Tibial nerve (tissue), 4 donors: Measurements from ENCODE around the gene C2orf72.

Experiments used
- CTCF ChIP-seq, 5 experiments: fragments of 200-600 bp in 3 of 5; fragments of 450-650 bp in 2 of 5; sonication (generic) in 3 of 5; IDR thresholded peaks; one replicate each; pipeline ENCODE4 v1.5.1; 2016 to 2019; ENCODE audit warnings: antibody characterized with exemption in 5 of 5, mild to moderate bottlenecking in 3 of 5, moderate library complexity in 2 of 5
- EP300 ChIP-seq, 2 donors: sonication (generic); formaldehyde crosslinking; IDR thresholded peaks; one replicate each; pipeline ENCODE4 v1.6.1; 2017; ENCODE audit warnings: antibody characterized with exemption in 2 of 2, mild to moderate bottlenecking in 1 of 2
- POLR2A ChIP-seq, 2 donors: fragments of 450-650 bp; IDR thresholded peaks; one replicate each; pipeline ENCODE4 v1.6.1; 2017; ENCODE audit warnings: antibody characterized with exemption in 2 of 2, mild to moderate bottlenecking in 2 of 2, moderate library complexity in 2 of 2

GRCh38 chr2:231094736-231095346 is 57.5 kb downstream of the C2orf72 start:
- TF ChIP-seq EP300 (IDR thresholded peaks at IDR 0.05) = no peak
- TF ChIP-seq POLR2A (IDR thresholded peaks at IDR 0.05) = no peak
- TF ChIP-seq CTCF (IDR thresholded peaks at IDR 0.05) = no peak
